Fibroblast of peridontal ligament (primary cell): ENCODE results near the gene METRN.

ENCODE experiments used
- DNase-seq: peaks from one replicate; pipeline ENCODE4 v3.0.0-alpha.2; 2010; ENCODE audit errors: extremely low read depth

The METRN gene

GRCh38 chr16:759110-759910, 44.4 kb downstream of the METRN start:
- DNase-seq, result no peak

- no peak for DNase-seq
Measured at GRCh38 chr16:760065-760464, 45.1 kb downstream of the METRN start.

- no peak for DNase-seq
Measured at GRCh38 chr16:760545-761343, 45.8 kb downstream of the METRN start, which contains the start of gene MSLN. TSS of gene MSLN (plus strand) at chr16:760734. CDS start at chr16:762681, 1,947 bp downstream.

- DNase-seq, result no peak
Measured at GRCh38 chr16:761625-762513, 47.0 kb downstream of the METRN start.

GRCh38 chr16:762595-763268, 47.8 kb downstream of the METRN start:
- no peak for DNase-seq

GRCh38 chr16:763369-764183, 48.7 kb downstream of the METRN start:
- no peak for DNase-seq

- DNase-seq, result no peak
Measured at GRCh38 chr16:764184-764750, 49.3 kb downstream of the METRN start.

- no peak for DNase-seq
Measured at GRCh38 chr16:764848-765487, 50.0 kb downstream of the METRN start.

- DNase-seq, result no peak
Measured at GRCh38 chr16:765488-765865, 50.6 kb downstream of the METRN start.

- DNase-seq, result no peak
Measured at GRCh38 chr16:766008-766819, 51.3 kb downstream of the METRN start.

- no peak for DNase-seq
Measured at GRCh38 chr16:766820-767640, 52.1 kb downstream of the METRN start.

- DNase-seq, result no peak
Measured at GRCh38 chr16:767743-768235, 52.9 kb downstream of the METRN start.

- DNase-seq, result no peak
Measured at GRCh38 chr16:768428-768827, 53.5 kb downstream of the METRN start.
